22Rv1 (cell line): ENCODE measurements around the gene CALML3.
"Not testable (repeated sequence)": the region's sequence is repeated elsewhere in the genome, so short reads cannot be mapped to it uniquely, and the experiment has no call there.

ENCODE experiments used
- H3K27ac ChIP-seq: fragments of 450-650 bp; 2 replicates; pipeline ENCODE4 v1.5.1; 2017
- CTCF ChIP-seq: fragments of 450-650 bp; IDR thresholded peaks from 2 replicates; pipeline ENCODE4 v1.5.1; 2017; ENCODE audit warnings: mild to moderate bottlenecking
- ZFX ChIP-seq: fragments of 450-650 bp; IDR thresholded peaks from 2 replicates; pipeline ENCODE4 v1.6.1; 2017; ENCODE audit warnings: antibody characterized with exemption, borderline replicate concordance

CALML3 gene

GRCh38 chr10:5524641-5525560 is at the start of gene CALML3:
Gene CALML3 (plus strand): TSS chr10:5524961. CDS start chr10:5525086, 125 bp downstream.
- TF ChIP-seq ZFX (no peak), CTCF (no peak)

GRCh38 chr10:5475088-5475487 is 49.7 kb upstream of the CALML3 start:
- H3K27ac ChIP-seq, result not testable (repeated sequence)

More at GRCh38 chr10:5524641-5525560, at the start of gene CALML3:
- no peak within 1 kb of the TSS for H3K27ac ChIP-seq

- H3K27ac ChIP-seq, result not testable (repeated sequence)
Observed at GRCh38 chr10:5475974-5476807, 48.6 kb upstream of the CALML3 start.

GRCh38 chr10:5476918-5477525 is 47.7 kb upstream of the CALML3 start:
- H3K27ac ChIP-seq, result no peak overlapping the region
- TF ChIP-seq ZFX (no peak), CTCF (no peak)

- no peak overlapping the region for H3K27ac ChIP-seq
- no peak for TF ChIP-seq CTCF
- TF ChIP-seq ZFX, result no peak
Observed at GRCh38 chr10:5477948-5478693, 46.6 kb upstream of the CALML3 start.

GRCh38 chr10:5478694-5479305 is 46.0 kb upstream of the CALML3 start:
- no peak overlapping the region for H3K27ac ChIP-seq
- TF ChIP-seq CTCF (no peak), ZFX (no peak)

GRCh38 chr10:5479481-5480161 is 45.1 kb upstream of the CALML3 start:
- no peak overlapping the region for H3K27ac ChIP-seq
- TF ChIP-seq CTCF (no peak), ZFX (no peak)
